Thyroid gland (tissue), 4 donors: Measurements from ENCODE around the gene STX8.

Experiments used
- CTCF ChIP-seq, 6 experiments: fragments of 200-600 bp in 3 of 6; fragments of 450-650 bp in 3 of 6; sonication (generic) in 3 of 6; IDR thresholded peaks; one replicate each; pipeline ENCODE4 v1.5.1; 2016 to 2019; ENCODE audit warnings: antibody characterized with exemption in 6 of 6, mild to moderate bottlenecking in 2 of 6, inconsistent platforms in 1 of 6, moderate library complexity in 1 of 6
- POLR2A ChIP-seq, 2 donors: fragments of 450-650 bp; IDR thresholded peaks; one replicate each; pipeline ENCODE4 v1.6.1; 2017; ENCODE audit warnings: antibody characterized with exemption in 2 of 2, mild to moderate bottlenecking in 2 of 2, moderate library complexity in 1 of 2

- TF ChIP-seq POLR2A (IDR thresholded peaks at IDR 0.05) (no peak), CTCF (IDR thresholded peaks at IDR 0.05) (no peak)
Measured at GRCh38 chr17:9401434-9401833, 174.2 kb downstream of the STX8 start.
